IMR-90 (cell line): ENCODE results near the gene NR1D1. TPM values are rescaled to one million over a fixed set of nuclear protein-coding genes. Genes with fewer than 3 reads are reported as not detected.

Experiments
- ATAC-seq: fragments of 200-7000 bp; cut with Tn5 transposase; 2 replicates; pipeline ENCODE4 v1.9.1; 2020; ENCODE audit warnings: low read depth, mild to moderate bottlenecking, moderate library complexity
- BruUV-seq: library from RNA; stranded (reverse); fragments of 400-500 nt; replicated peaks from 2 replicates; lab custom pipeline; 2021; lab: Mats Ljungman, UMichigan
- CTCF ChIA-PET: fragments of 300-600 bp; formaldehyde crosslinking; extraction: SDS; loops from one replicate; lab custom pipeline; 2021; ENCODE audit warnings: antibody characterized with exemption; lab: Yijun Ruan, JAX
- POLR2A ChIA-PET: fragments of 300-600 bp; sonication (Branson Sonifier 250); formaldehyde crosslinking; loops from one replicate; lab custom pipeline; 2022; ENCODE audit warnings: antibody characterized with exemption; ENCODE audit not compliant: unreplicated experiment; lab: Charles Lee
- DNase-seq: peaks from one replicate; pipeline ENCODE4 v3.0.0; 2013
- H2AFZ ChIP-seq: replicated peaks from 2 replicates; pipeline ENCODE3; 2013; ENCODE audit warnings: low read length, mild to moderate bottlenecking; ENCODE audit not compliant: poor library complexity
- H2AK5ac ChIP-seq: 2 replicates; pipeline ENCODE4 v1.6.1; 2013; ENCODE audit warnings: low read depth, low read length, inconsistent platforms
- H2AK9ac ChIP-seq: replicated peaks from 2 replicates; pipeline ENCODE3; 2013; ENCODE audit warnings: mild to moderate bottlenecking, low read depth, low read length, moderate library complexity; ENCODE audit not compliant: poor library complexity
- H2BK120ac ChIP-seq: 2 replicates; pipeline ENCODE4 v1.6.1; 2013; ENCODE audit warnings: low read depth, low read length, inconsistent platforms
- H2BK15ac ChIP-seq: 3 replicates; pipeline ENCODE4 v1.6.1; 2013; ENCODE audit warnings: low read depth, low read length, inconsistent platforms
- H2BK20ac ChIP-seq: 2 replicates; pipeline ENCODE4 v1.6.1; 2013; ENCODE audit warnings: low read depth, mild to moderate bottlenecking, inconsistent platforms, low read length, moderate library complexity
- H2BK5ac ChIP-seq: 2 replicates; pipeline ENCODE4 v1.6.1; 2013; ENCODE audit warnings: mild to moderate bottlenecking, low read depth, low read length, inconsistent platforms; ENCODE audit not compliant: poor library complexity, severe bottlenecking
- H3K14ac ChIP-seq: replicated peaks from 2 replicates; pipeline ENCODE4 v1.6.1; 2013; ENCODE audit warnings: low read depth, low read length, inconsistent platforms
- H3K18ac ChIP-seq: 2 replicates; pipeline ENCODE4 v1.6.1; 2013; ENCODE audit warnings: low read depth, low read length, control low read depth
- H3K23ac ChIP-seq: 2 replicates; pipeline ENCODE4 v1.6.1; 2013; ENCODE audit warnings: low read depth, low read length, inconsistent platforms
- H3K27ac ChIP-seq: 2 replicates; pipeline ENCODE4 v1.5.1; 2013; ENCODE audit warnings: mild to moderate bottlenecking, control low read depth, low read length; ENCODE audit not compliant: insufficient read depth
- H3K27me3 ChIP-seq: 2 replicates; pipeline ENCODE4 v1.6.1; 2013; ENCODE audit warnings: low read length; ENCODE audit not compliant: control insufficient read depth, insufficient read depth
- H3K36me3 ChIP-seq: 2 replicates; pipeline ENCODE4 v1.6.1; 2013; ENCODE audit warnings: low read length, mixed read lengths; ENCODE audit not compliant: control insufficient read depth, insufficient read depth
- H3K4ac ChIP-seq: 2 replicates; pipeline ENCODE4 v1.6.1; 2013; ENCODE audit warnings: low read depth, low read length, inconsistent platforms
- H3K4me1 ChIP-seq: 2 replicates; pipeline ENCODE4 v1.6.1; 2013; ENCODE audit warnings: low read length, mixed read lengths; ENCODE audit not compliant: control insufficient read depth, insufficient read depth
- H3K4me2 ChIP-seq: 2 replicates; pipeline ENCODE4 v1.6.1; 2013; ENCODE audit warnings: low read depth, mild to moderate bottlenecking, control low read depth, low read length, moderate library complexity
- H3K4me3 ChIP-seq: 2 replicates; pipeline ENCODE4 v1.5.1; 2013; ENCODE audit warnings: low read depth, mild to moderate bottlenecking, control low read depth, low read length, moderate library complexity; ENCODE audit not compliant: insufficient read depth
- H3K56ac ChIP-seq: 2 replicates; pipeline ENCODE4 v1.6.1; 2013; ENCODE audit warnings: low read length, inconsistent platforms; ENCODE audit not compliant: insufficient read depth; ENCODE audit errors: extremely low read depth
- H3K79me1 ChIP-seq, 2 experiments: 2 replicates each; pipeline ENCODE4 v1.6.1; 2013; ENCODE audit warnings: low read length in 2 of 2, inconsistent platforms in 1 of 2, low read depth in 1 of 2
- H3K9ac ChIP-seq: 2 replicates; pipeline ENCODE4 v1.6.1; 2013; ENCODE audit warnings: low read depth, low read length, control low read depth
- H3K9me1 ChIP-seq: 2 replicates; pipeline ENCODE4 v1.6.1; 2013; ENCODE audit warnings: low read length, inconsistent platforms; ENCODE audit not compliant: insufficient read depth
- H3K9me3 ChIP-seq: 2 replicates; pipeline ENCODE4 v1.6.1; 2013; ENCODE audit warnings: low read length; ENCODE audit not compliant: control insufficient read depth, insufficient read depth
- H4K20me1 ChIP-seq: 2 replicates; pipeline ENCODE4 v1.6.1; 2013; ENCODE audit warnings: low read length, inconsistent platforms; ENCODE audit not compliant: insufficient read depth
- H4K5ac ChIP-seq: 2 replicates; pipeline ENCODE4 v1.6.1; 2013; ENCODE audit warnings: mild to moderate bottlenecking, low read depth, low read length, control low read depth
- H4K8ac ChIP-seq, 2 experiments: 2 replicates each; pipeline ENCODE4 v1.6.1; 2013; ENCODE audit warnings: low read depth in 2 of 2, low read length in 2 of 2, control low read depth in 1 of 2, inconsistent platforms in 1 of 2
- H4K91ac ChIP-seq: 2 replicates; pipeline ENCODE4 v1.6.1; 2013; ENCODE audit warnings: low read depth, low read length, inconsistent platforms; ENCODE audit not compliant: insufficient read depth
- BHLHE40 ChIP-seq: fragments of 150-350 bp; IDR thresholded peaks from 2 replicates; pipeline ENCODE4 v1.6.1; 2016; ENCODE audit warnings: mild to moderate bottlenecking, low read depth, low read length
- CHD1 ChIP-seq: IDR thresholded peaks from 2 replicates; pipeline ENCODE4 v1.6.1; 2012; ENCODE audit warnings: low read depth, low read length, improper control_type of control experiment
- FOS ChIP-seq: fragments of 150-350 bp; IDR thresholded peaks from 2 replicates; pipeline ENCODE4 v1.6.1; 2016; ENCODE audit warnings: low read depth, low read length
- MAFK ChIP-seq: IDR thresholded peaks from 2 replicates; pipeline ENCODE4 v1.6.1; 2012; ENCODE audit warnings: low read depth, low read length, improper control_type of control experiment
- MAZ ChIP-seq: IDR thresholded peaks from 2 replicates; pipeline ENCODE4 v1.6.1; 2012; ENCODE audit warnings: low read depth, mild to moderate bottlenecking, low read length, improper control_type of control experiment, moderate library complexity, borderline replicate concordance
- MXI1 ChIP-seq: IDR thresholded peaks from 2 replicates; pipeline ENCODE4 v1.6.1; 2012; ENCODE audit warnings: low read depth, mild to moderate bottlenecking, low read length, moderate library complexity, borderline replicate concordance
- NFE2L2 ChIP-seq: fragments of 150-350 bp; IDR thresholded peaks from 2 replicates; pipeline ENCODE4 v1.6.1; 2016; ENCODE audit warnings: low read depth, mild to moderate bottlenecking, low read length
- POLR2A ChIP-seq: IDR thresholded peaks from 2 replicates; pipeline ENCODE4 v1.6.1; 2012; ENCODE audit warnings: mild to moderate bottlenecking, low read depth, low read length
- RAD21 ChIP-seq: IDR thresholded peaks from 2 replicates; pipeline ENCODE4 v1.6.1; 2012; ENCODE audit warnings: low read length, improper control_type of control experiment
- RCOR1 ChIP-seq: IDR thresholded peaks from 2 replicates; pipeline ENCODE4 v1.6.1; 2012; ENCODE audit warnings: mild to moderate bottlenecking, low read length, improper control_type of control experiment; ENCODE audit not compliant: insufficient replicate concordance
- RFX5 ChIP-seq: IDR thresholded peaks from 2 replicates; pipeline ENCODE4 v1.8.0; 2012; ENCODE audit warnings: low read depth, mild to moderate bottlenecking, low read length, moderate library complexity
- SMC3 ChIP-seq: fragments of 150-350 bp; IDR thresholded peaks from 2 replicates; pipeline ENCODE4 v1.6.1; 2016; ENCODE audit warnings: low read depth, mild to moderate bottlenecking, antibody characterized with exemption, low read length, moderate library complexity
- WGBS, 2 experiments: methylation state at CpG; one replicate each; pipeline versions ENCODE4 v1.1.5 to v1.1.7; 2013; ENCODE audit warnings: missing lambda C conversion rate in 2 of 2; ENCODE audit not compliant: insufficient read length in 1 of 2; ENCODE audit errors: extremely low coverage in 2 of 2; 5-methylcytosine and 5-hydroxymethylcytosine counted together
- dilution Hi-C: fragments of 300-500 bp; cut with HindIII; formaldehyde crosslinking; loops from one replicate; pipeline ENCODE4 v1.14.3; 2018; ENCODE audit warnings: low sequenced_read_pairs; ENCODE audit not compliant: unreplicated experiment
- in situ Hi-C: fragments of 300-500 bp; cut with MboI; formaldehyde crosslinking; loops from 3 replicates; pipeline ENCODE4 v1.14.3; 2019; ENCODE audit warnings: low sequenced_read_pairs, inconsistent platforms, mixed read lengths
- intact Hi-C: fragments of 100-400 bp; cut with micrococcal nuclease; formaldehyde crosslinking; loops from 2 replicates; pipeline ENCODE4 v1.10.0; 2022
- polyA plus RNA-seq, 3 experiments: library from polyadenylated mRNA; depleted of rRNA; stranded (reverse); fragments of >200 nt; gene quantifications; 2 replicates each; pipeline ENCODE4 v1.2.3, GENCODE V29; 2012; ENCODE audit warnings: low replicate concordance in 1 of 3
- total RNA-seq: library from RNA; depleted of rRNA; stranded (reverse); fragments of >200 nt; gene quantifications from 2 replicates; pipeline ENCODE4 v1.2.3, GENCODE V29; 2012
- TF ChIP-seq, protein P1 (sequence below): fragments of 150-350 bp; IDR thresholded peaks from 2 replicates; pipeline ENCODE4 v1.6.1; 2016; ENCODE audit warnings: low read depth, mild to moderate bottlenecking, low read length, moderate library complexity, borderline replicate concordance
- TF ChIP-seq, protein P2 (sequence below): conservative IDR thresholded peaks from 2 replicates; pipeline ENCODE4 v1.5.1; 2012; ENCODE audit warnings: mild to moderate bottlenecking, low read depth, low read length, improper control_type of control experiment
- TF ChIP-seq, protein P3 (sequence below): fragments of 150-350 bp; IDR thresholded peaks from 2 replicates; pipeline ENCODE4 v1.6.1; 2017; ENCODE audit warnings: mild to moderate bottlenecking, antibody characterized with exemption, low read length, low read depth

NR1D1 gene
- total and polyA plus RNA-seq, 2 of the 4 experiments (the other 2 are of a cell fraction), result 0.36 to 7.2 TPM

DNA sequence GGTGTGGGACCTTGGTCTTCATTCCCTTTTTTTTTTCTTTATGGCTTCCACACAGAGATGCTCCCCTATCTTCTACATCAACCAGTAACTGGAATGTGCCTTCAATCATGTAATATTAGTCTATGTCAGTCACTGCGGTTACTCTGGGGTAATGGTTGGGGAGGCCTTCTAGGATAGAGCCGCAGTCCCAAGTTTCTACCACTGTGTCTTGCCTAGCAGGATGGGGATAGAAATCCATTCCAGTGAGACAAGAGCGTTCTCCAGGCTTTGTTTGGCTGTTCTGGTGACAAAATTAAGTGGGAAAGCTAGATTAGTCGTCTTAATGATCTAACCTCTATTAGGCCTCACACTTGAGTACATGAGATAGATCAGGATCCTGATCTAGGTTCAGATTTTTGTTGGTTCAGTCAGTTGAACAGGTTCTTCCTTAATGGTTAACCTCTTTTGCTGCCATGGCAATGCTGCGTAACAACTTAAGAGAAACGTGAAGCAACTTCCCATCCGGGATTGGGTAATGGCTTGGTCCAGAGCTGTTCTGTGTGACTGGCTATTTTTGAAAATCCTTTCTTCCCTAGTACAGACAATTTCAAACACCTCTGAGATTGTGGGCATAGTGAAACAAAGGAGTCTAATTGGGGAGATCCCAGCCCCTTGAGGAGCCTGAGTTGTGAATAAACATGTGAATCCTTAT, 30.1 kb upstream of the NR1D1 start:
- Histone ChIP-seq H3K36me3 (peaks cover 69% of the 10 kb centered on the region), H2AK9ac (no peak overlapping the region), H3K27me3 (no peaks in the 10 kb centered on the region), H4K20me1 (peaks cover 27% of the 10 kb centered on the region; the same call in 1 of the 2 replicates), H3K23ac (peak overlapping the region; percentile 23; the same call in 1 of the 2 replicates), H3K18ac (no peak overlapping the region), H3K4me3 (no peak overlapping the region), H4K5ac (peak overlapping the region; percentile 50; the same call in 1 of the 2 replicates), H3K79me1 (peaks cover 33 to 71% of the 10 kb centered on the region in 2 experiments), H2AK5ac (no peak overlapping the region), H3K56ac (no peak overlapping the region), H3K9me1 (peaks cover 8% of the 10 kb centered on the region; the same call in 1 of the 2 replicates), H3K27ac (no peak overlapping the region), H2BK20ac (no peak overlapping the region), H2BK15ac (no peak overlapping the region), H2BK120ac (no peak overlapping the region), H3K4me1 (no peaks in the 10 kb centered on the region), H3K14ac (no peak overlapping the region), H3K4me2 (no peak overlapping the region), H2AFZ (no peak overlapping the region), H2BK5ac (no peak overlapping the region), H3K9ac (no peak overlapping the region), H4K91ac (no peak overlapping the region), H3K4ac (no peak overlapping the region), H4K8ac (peak overlapping the region in 1 of 2 experiments; percentile 54; a peak in 2 of 4 replicates), H3K9me3 (no peaks in the 10 kb centered on the region)
- ATAC-seq (no peak), DNase-seq (no peak)
- POLR2A ChIA-PET, result no interaction called here
- BruUV-seq, result no TSS peak
- in situ Hi-C loops (no loop called here), intact Hi-C loops (no loop called here), dilution Hi-C loops (no loop called here)
- WGBS, 2 experiments, result 100% methylated on average over 1 of the region's 7 CpGs; no CpG with 5 or more reads in 1 of the 2 experiments
- CTCF ChIA-PET, result no interaction called here
- no peak for TF ChIP-seq FOS
- TF ChIP-seq NFE2L2, result no peak
- TF ChIP-seq RAD21, result no peak
- TF ChIP-seq CHD1, result no peak
- no peak for TF ChIP-seq MAFK
- no peak for TF ChIP-seq RFX5
- no peak for TF ChIP-seq POLR2A
- no peak for TF ChIP-seq MXI1
- TF ChIP-seq, protein P1, sequence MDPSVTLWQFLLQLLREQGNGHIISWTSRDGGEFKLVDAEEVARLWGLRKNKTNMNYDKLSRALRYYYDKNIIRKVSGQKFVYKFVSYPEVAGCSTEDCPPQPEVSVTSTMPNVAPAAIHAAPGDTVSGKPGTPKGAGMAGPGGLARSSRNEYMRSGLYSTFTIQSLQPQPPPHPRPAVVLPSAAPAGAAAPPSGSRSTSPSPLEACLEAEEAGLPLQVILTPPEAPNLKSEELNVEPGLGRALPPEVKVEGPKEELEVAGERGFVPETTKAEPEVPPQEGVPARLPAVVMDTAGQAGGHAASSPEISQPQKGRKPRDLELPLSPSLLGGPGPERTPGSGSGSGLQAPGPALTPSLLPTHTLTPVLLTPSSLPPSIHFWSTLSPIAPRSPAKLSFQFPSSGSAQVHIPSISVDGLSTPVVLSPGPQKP, result no peak
- TF ChIP-seq SMC3, result no peak
- no peak for TF ChIP-seq BHLHE40
- TF ChIP-seq, protein P2, sequence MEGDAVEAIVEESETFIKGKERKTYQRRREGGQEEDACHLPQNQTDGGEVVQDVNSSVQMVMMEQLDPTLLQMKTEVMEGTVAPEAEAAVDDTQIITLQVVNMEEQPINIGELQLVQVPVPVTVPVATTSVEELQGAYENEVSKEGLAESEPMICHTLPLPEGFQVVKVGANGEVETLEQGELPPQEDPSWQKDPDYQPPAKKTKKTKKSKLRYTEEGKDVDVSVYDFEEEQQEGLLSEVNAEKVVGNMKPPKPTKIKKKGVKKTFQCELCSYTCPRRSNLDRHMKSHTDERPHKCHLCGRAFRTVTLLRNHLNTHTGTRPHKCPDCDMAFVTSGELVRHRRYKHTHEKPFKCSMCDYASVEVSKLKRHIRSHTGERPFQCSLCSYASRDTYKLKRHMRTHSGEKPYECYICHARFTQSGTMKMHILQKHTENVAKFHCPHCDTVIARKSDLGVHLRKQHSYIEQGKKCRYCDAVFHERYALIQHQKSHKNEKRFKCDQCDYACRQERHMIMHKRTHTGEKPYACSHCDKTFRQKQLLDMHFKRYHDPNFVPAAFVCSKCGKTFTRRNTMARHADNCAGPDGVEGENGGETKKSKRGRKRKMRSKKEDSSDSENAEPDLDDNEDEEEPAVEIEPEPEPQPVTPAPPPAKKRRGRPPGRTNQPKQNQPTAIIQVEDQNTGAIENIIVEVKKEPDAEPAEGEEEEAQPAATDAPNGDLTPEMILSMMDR, result no peak
- TF ChIP-seq, protein P3, sequence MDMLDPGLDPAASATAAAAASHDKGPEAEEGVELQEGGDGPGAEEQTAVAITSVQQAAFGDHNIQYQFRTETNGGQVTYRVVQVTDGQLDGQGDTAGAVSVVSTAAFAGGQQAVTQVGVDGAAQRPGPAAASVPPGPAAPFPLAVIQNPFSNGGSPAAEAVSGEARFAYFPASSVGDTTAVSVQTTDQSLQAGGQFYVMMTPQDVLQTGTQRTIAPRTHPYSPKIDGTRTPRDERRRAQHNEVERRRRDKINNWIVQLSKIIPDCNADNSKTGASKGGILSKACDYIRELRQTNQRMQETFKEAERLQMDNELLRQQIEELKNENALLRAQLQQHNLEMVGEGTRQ, result no peak
- TF ChIP-seq RCOR1, result no peak
- no peak for TF ChIP-seq MAZ
